BE2C (cell line): ENCODE data around the gene DDX52.
A peak's percentile ranks its signal among the peaks of the same experiment; 100 is the strongest.
"Not testable (repeated sequence)": the region's sequence is repeated elsewhere in the genome, so short reads cannot be mapped to it uniquely, and the experiment has no call there.

ENCODE experiments used
- DNase-seq: peaks from one replicate; pipeline ENCODE4 v3.0.0-alpha.2; 2020
- H3K27me3 ChIP-seq: fragments of 250-450 bp; sonication (Bioruptor Pico); 2 replicates; pipeline ENCODE4 v1.5.1; 2020; ENCODE audit warnings: mild to moderate bottlenecking
- H3K36me3 ChIP-seq: fragments of 250-450 bp; sonication (Bioruptor Pico); 2 replicates; pipeline ENCODE4 v1.5.1; 2020; ENCODE audit warnings: mild to moderate bottlenecking
- H3K4me1 ChIP-seq: fragments of 250-450 bp; sonication (Bioruptor Pico); 2 replicates; pipeline ENCODE4 v1.5.1; 2020
- H3K4me3 ChIP-seq: 2 replicates; pipeline ENCODE4 v1.5.1; 2011; ENCODE audit warnings: low read depth, low read length
- H3K9me3 ChIP-seq: fragments of 250-450 bp; sonication (Bioruptor Pico); 2 replicates; pipeline ENCODE4 v1.5.1; 2020
- CTCF ChIP-seq: IDR thresholded peaks from 2 replicates; pipeline ENCODE4 v1.5.1; 2012; ENCODE audit warnings: mild to moderate bottlenecking, low read depth, low read length

Gene DDX52

GRCh38 chr17:37647856-37648255 is 4.6 kb upstream of the DDX52 start:
- no peak for TF ChIP-seq CTCF

GRCh38 chr17:37643869-37644268 is 623 bp upstream of the DDX52 start:
- no peak for TF ChIP-seq CTCF
- Histone ChIP-seq H3K27me3 (peaks cover 50% of the 10 kb centered on the region), H3K36me3 (peaks cover 17% of the 10 kb centered on the region), H3K4me1 (peaks cover 3% of the 10 kb centered on the region), H3K4me3 (peak overlapping the region; percentile 93), H3K9me3 (no peaks in the 10 kb centered on the region)
- DNase-seq, result no peak

More at GRCh38 chr17:37647856-37648255, 4.6 kb upstream of the DDX52 start:
- peaks cover 81% of the 10 kb centered on the region for H3K27me3 ChIP-seq
- H3K4me3 ChIP-seq, result no peak overlapping the region
- DNase-seq, result no peak
- no peaks in the 10 kb centered on the region for H3K4me1 ChIP-seq
- no peaks in the 10 kb centered on the region for H3K9me3 ChIP-seq
- no peaks in the 10 kb centered on the region for H3K36me3 ChIP-seq

- Histone ChIP-seq H3K36me3 (peaks cover 20% of the 10 kb centered on the region), H3K4me3 (peak overlapping the region; percentile 93), H3K9me3 (no peaks in the 10 kb centered on the region), H3K4me1 (peaks cover 3% of the 10 kb centered on the region), H3K27me3 (peaks cover 38% of the 10 kb centered on the region)
- no peak for DNase-seq
- no peak for TF ChIP-seq CTCF
These were observed 565 bp downstream of the DDX52 start for GRCh38 chr17:37642681-37643080.

GRCh38 chr17:37640015-37640414 is 3.2 kb downstream of the DDX52 start:
- TF ChIP-seq CTCF, result no peak
- no peak for DNase-seq
- Histone ChIP-seq H3K27me3 (peaks cover 14% of the 10 kb centered on the region), H3K4me1 (peaks cover 3% of the 10 kb centered on the region), H3K36me3 (peaks cover 41% of the 10 kb centered on the region), H3K4me3 (no peak overlapping the region), H3K9me3 (no peaks in the 10 kb centered on the region)

GRCh38 chr17:37637956-37638355 is 5.3 kb downstream of the DDX52 start:
- no peaks in the 10 kb centered on the region for H3K27me3 ChIP-seq

GRCh38 chr17:37616430-37616829 is 26.8 kb downstream of the DDX52 start:
- not testable (repeated sequence) for H3K4me3 ChIP-seq, H3K27me3 ChIP-seq, H3K9me3 ChIP-seq, H3K4me1 ChIP-seq, DNase-seq
- peaks cover 47% of the 10 kb centered on the region for H3K36me3 ChIP-seq

More at GRCh38 chr17:37637956-37638355, 5.3 kb downstream of the DDX52 start:
- H3K4me1 ChIP-seq, result peaks cover 3% of the 10 kb centered on the region
- H3K36me3 ChIP-seq, result peaks cover 41% of the 10 kb centered on the region
- TF ChIP-seq CTCF, result no peak
- no peak for DNase-seq
- no peak overlapping the region for H3K4me3 ChIP-seq
- H3K9me3 ChIP-seq, result no peaks in the 10 kb centered on the region

- Histone ChIP-seq H3K4me1 (no peaks in the 10 kb centered on the region), H3K9me3 (no peaks in the 10 kb centered on the region), H3K4me3 (no peak overlapping the region), H3K36me3 (peaks cover 39% of the 10 kb centered on the region), H3K27me3 (no peaks in the 10 kb centered on the region)
- DNase-seq, result no peak
- no peak for TF ChIP-seq CTCF
These were observed 28.4 kb downstream of the DDX52 start for GRCh38 chr17:37614823-37615222.
